Activated effector memory CD4-positive, alpha-beta T cell treated with Interleukin-2 at 50 U/mL for 16 hours (primary cell): ENCODE measurements around the gene CPZ.
"Not testable (repeated sequence)": the region's sequence is repeated elsewhere in the genome, so short reads cannot be mapped to it uniquely, and the experiment has no call there.

Experiments
- DNase-seq: peaks from one replicate; pipeline ENCODE4 v3.0.0-alpha.2; 2020

CPZ gene

GRCh38 chr4:8641931-8642650 is 49.5 kb downstream of the CPZ start:
- no peak for DNase-seq

GRCh38 chr4:8642651-8643321 is 50.2 kb downstream of the CPZ start:
- DNase-seq = no peak

GRCh38 chr4:8643441-8643840 is 50.9 kb downstream of the CPZ start:
- no peak for DNase-seq

GRCh38 chr4:8643986-8644385 is 51.4 kb downstream of the CPZ start:
- no peak for DNase-seq

- no peak for DNase-seq
Observed at GRCh38 chr4:8644461-8644891, 51.9 kb downstream of the CPZ start.

GRCh38 chr4:8644966-8645752 is 52.6 kb downstream of the CPZ start:
- no peak for DNase-seq

GRCh38 chr4:8645753-8646124 is 53.2 kb downstream of the CPZ start:
- DNase-seq = no peak

GRCh38 chr4:8646296-8647093 is 53.9 kb downstream of the CPZ start:
- DNase-seq = no peak

- no peak for DNase-seq
Observed at GRCh38 chr4:8647094-8647570, 54.6 kb downstream of the CPZ start.

- DNase-seq = no peak
Observed at GRCh38 chr4:8647626-8648025, 55.1 kb downstream of the CPZ start.

GRCh38 chr4:8648296-8648695 is 55.7 kb downstream of the CPZ start:
- no peak for DNase-seq

- DNase-seq = no peak
Observed at GRCh38 chr4:8648816-8649630, 56.5 kb downstream of the CPZ start.

- DNase-seq = no peak
Observed at GRCh38 chr4:8649631-8650361, 57.2 kb downstream of the CPZ start.

- DNase-seq = no peak
Observed at GRCh38 chr4:8651661-8652180, 59.2 kb downstream of the CPZ start.

GRCh38 chr4:8652181-8653078 is 59.9 kb downstream of the CPZ start:
- no peak for DNase-seq

- DNase-seq = no peak
Observed at GRCh38 chr4:8653326-8654000, 60.9 kb downstream of the CPZ start.

GRCh38 chr4:8654139-8654538 is 61.6 kb downstream of the CPZ start:
- DNase-seq = not testable (repeated sequence)

GRCh38 chr4:8655411-8656184 is 63.0 kb downstream of the CPZ start:
- DNase-seq = no peak

GRCh38 chr4:8656185-8656517 is 63.6 kb downstream of the CPZ start:
- DNase-seq = no peak
